Transverse colon (tissue), 4 donors: ENCODE data around the gene PLEKHA3. TPM values are rescaled to one million over a fixed set of nuclear protein-coding genes. Genes with fewer than 3 reads are reported as not detected.

ENCODE experiments used
- DNase-seq: peaks from one replicate; pipeline ENCODE4 v3.0.0-alpha.2; 2019
- H3K27ac ChIP-seq, 4 donors: fragments of 200-600 bp; sonication (generic); 2 replicates each; pipeline ENCODE4 v1.5.1; 2016 to 2018; ENCODE audit warnings: inconsistent platforms in 4 of 4
- H3K27me3 ChIP-seq: fragments of 200-600 bp; sonication (generic); 2 replicates; pipeline ENCODE4 v1.5.1; 2017; ENCODE audit warnings: inconsistent platforms
- H3K36me3 ChIP-seq, 4 donors: fragments of 200-600 bp; sonication (generic); 2 replicates each; pipeline ENCODE4 v1.5.1; 2017 to 2019; ENCODE audit warnings: inconsistent platforms in 4 of 4
- H3K4me1 ChIP-seq, 4 donors: fragments of 200-600 bp; sonication (generic); 2 replicates each; pipeline ENCODE4 v1.5.1; 2017 to 2020; ENCODE audit warnings: inconsistent platforms in 4 of 4
- H3K4me3 ChIP-seq, 4 donors: fragments of 200-600 bp; sonication (generic); 1 replicate in 1 of 4; 2 replicates in 3 of 4; pipeline versions ENCODE4 v1.5.1 to v1.6.1; 2017 to 2019; ENCODE audit warnings: inconsistent platforms in 4 of 4
- H3K9me3 ChIP-seq, 2 donors: fragments of 200-600 bp; sonication (generic); 2 replicates each; pipeline ENCODE4 v1.5.1; 2017 to 2019; ENCODE audit warnings: inconsistent platforms in 2 of 2
- EP300 ChIP-seq: sonication (generic); formaldehyde crosslinking; IDR thresholded peaks from one replicate; pipeline ENCODE4 v1.6.1; 2017; ENCODE audit warnings: antibody characterized with exemption, low read depth
- POLR2A ChIP-seq: fragments of 450-650 bp; IDR thresholded peaks from one replicate; pipeline ENCODE4 v1.6.1; 2016; ENCODE audit warnings: antibody characterized with exemption, mild to moderate bottlenecking, moderate library complexity
- POLR2AphosphoS5 ChIP-seq, 3 donors: sonication (generic); formaldehyde crosslinking; IDR thresholded peaks; one replicate each; pipeline ENCODE4 v1.6.1; 2016; ENCODE audit warnings: antibody characterized with exemption in 3 of 3
- WGBS, 2 donors: methylation state at CpG; one replicate each; pipeline ENCODE4 v1.1.5; 2018; ENCODE audit warnings: low coverage in 1 of 2; 5-methylcytosine and 5-hydroxymethylcytosine counted together
- in situ Hi-C, 4 donors: fragments of 200-750 bp; cut with MboI; loops; one replicate each; pipeline versions ENCODE4 v1.15.0 to v1.15.1; 2017; ENCODE audit warnings: low sequenced_read_pairs in 3 of 4, low pct_ligation_motif_present in 1 of 4, low pct_unique_long_range_greater_than_20kb in 1 of 4
- intact Hi-C: fragments of 100-400 bp; cut with DNase I; formaldehyde crosslinking; loops from one replicate; pipeline ENCODE4 v1.15.1; 2023; ENCODE audit warnings: low total_unique reads
- total RNA-seq, 4 donors: library from RNA; depleted of rRNA; stranded (reverse); fragments of >200 nt; gene quantifications; one replicate each; pipeline ENCODE4 v1.1.0, GENCODE V29; 2016
- TF ChIP-seq, protein P1 (sequence below), 5 experiments: fragments of 200-600 bp in 3 of 5; fragments of 450-650 bp in 2 of 5; sonication (generic) in 3 of 5; IDR thresholded peaks; 1 replicate in 2 of 5; 2 replicates in 3 of 5; pipeline ENCODE4 v1.5.1; 2016 to 2017; ENCODE audit warnings: antibody characterized with exemption in 5 of 5, inconsistent platforms in 3 of 5, mild to moderate bottlenecking in 2 of 5, moderate library complexity in 1 of 5

The PLEKHA3 gene
- total RNA-seq, 4 donors from 2014 or later: 8.2 to 83.2 (median 11.0) TPM

DNA sequence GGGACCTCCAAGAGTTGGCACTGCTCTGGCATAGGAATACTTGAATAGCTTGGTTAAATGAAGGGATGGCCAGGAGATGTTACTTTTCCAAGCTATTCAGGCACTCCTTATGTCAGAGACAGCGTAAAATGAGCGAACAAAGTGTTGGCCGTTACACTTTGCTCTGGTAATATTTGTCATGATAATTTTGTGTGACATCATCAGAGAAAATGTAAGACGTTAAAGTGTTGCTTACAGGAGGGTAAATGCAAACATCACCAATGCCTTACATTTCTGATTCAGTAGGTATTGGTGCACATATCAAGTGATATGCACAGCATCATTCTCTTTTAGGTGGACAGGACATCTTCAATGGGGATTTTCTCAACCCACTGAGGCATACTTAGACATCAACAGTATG lies 46.0 kb downstream of the PLEKHA3 start:
- H3K36me3 ChIP-seq: no peaks in the 10 kb centered on the region
- no peak for DNase-seq
- WGBS, 2 donors: 96 to 100% methylated on average over 1 to 4 of the region's 4 CpGs
- no peak overlapping the region for H3K4me3 ChIP-seq
- no peak overlapping the region for H3K27ac ChIP-seq
- H3K27me3 ChIP-seq: no peaks in the 10 kb centered on the region
- no peaks in the 10 kb centered on the region for H3K9me3 ChIP-seq
- intact Hi-C loops (no loop called here), in situ Hi-C loops (no loop called here)
- peaks cover 0 to 9% (median 7%) of the 10 kb centered on the region in 4 donors for H3K4me1 ChIP-seq
- TF ChIP-seq POLR2AphosphoS5 (IDR thresholded peaks at IDR 0.05): no peak
- TF ChIP-seq EP300: no peak
- no peak for TF ChIP-seq POLR2A
- TF ChIP-seq, protein P1, sequence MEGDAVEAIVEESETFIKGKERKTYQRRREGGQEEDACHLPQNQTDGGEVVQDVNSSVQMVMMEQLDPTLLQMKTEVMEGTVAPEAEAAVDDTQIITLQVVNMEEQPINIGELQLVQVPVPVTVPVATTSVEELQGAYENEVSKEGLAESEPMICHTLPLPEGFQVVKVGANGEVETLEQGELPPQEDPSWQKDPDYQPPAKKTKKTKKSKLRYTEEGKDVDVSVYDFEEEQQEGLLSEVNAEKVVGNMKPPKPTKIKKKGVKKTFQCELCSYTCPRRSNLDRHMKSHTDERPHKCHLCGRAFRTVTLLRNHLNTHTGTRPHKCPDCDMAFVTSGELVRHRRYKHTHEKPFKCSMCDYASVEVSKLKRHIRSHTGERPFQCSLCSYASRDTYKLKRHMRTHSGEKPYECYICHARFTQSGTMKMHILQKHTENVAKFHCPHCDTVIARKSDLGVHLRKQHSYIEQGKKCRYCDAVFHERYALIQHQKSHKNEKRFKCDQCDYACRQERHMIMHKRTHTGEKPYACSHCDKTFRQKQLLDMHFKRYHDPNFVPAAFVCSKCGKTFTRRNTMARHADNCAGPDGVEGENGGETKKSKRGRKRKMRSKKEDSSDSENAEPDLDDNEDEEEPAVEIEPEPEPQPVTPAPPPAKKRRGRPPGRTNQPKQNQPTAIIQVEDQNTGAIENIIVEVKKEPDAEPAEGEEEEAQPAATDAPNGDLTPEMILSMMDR (IDR thresholded peaks at IDR 0.05): no peak

DNA sequence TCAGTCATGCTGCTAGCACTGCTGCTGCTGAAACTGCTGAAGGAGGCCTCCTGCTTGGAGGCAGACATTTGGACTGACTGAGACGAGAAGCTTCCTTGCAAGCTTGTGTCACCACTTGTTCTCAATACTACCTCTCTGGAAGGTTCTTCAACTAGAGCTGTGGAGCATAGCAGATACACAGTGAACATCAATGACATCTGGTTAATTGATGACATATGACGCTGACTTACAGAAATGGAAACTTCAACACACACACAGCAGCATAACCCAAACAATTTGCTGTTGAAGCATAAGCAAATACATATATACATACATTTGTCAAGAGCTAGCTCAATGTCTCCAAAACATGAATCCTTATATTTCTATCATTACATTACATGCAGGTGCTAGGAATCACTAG lies 47.3 kb downstream of the PLEKHA3 start:
- no peak for DNase-seq
- H3K27ac ChIP-seq: no peak overlapping the region
- H3K4me1 ChIP-seq: peaks cover 0 to 7% (median 7%) of the 10 kb centered on the region in 4 donors
- no peak for TF ChIP-seq POLR2AphosphoS5 (IDR thresholded peaks at IDR 0.05)
- TF ChIP-seq EP300: no peak
- no peak for TF ChIP-seq POLR2A
- TF ChIP-seq, protein P1 (IDR thresholded peaks at IDR 0.05): no peak
- intact Hi-C loops: no loop called here
- H3K36me3 ChIP-seq: no peaks in the 10 kb centered on the region
- 78 to 100% methylated on average over 2 of the region's 2 CpGs for WGBS, 2 donors
- no peak overlapping the region for H3K4me3 ChIP-seq
- no peaks in the 10 kb centered on the region for H3K27me3 ChIP-seq
- no peaks in the 10 kb centered on the region for H3K9me3 ChIP-seq
- in situ Hi-C loops: no loop called here

DNA sequence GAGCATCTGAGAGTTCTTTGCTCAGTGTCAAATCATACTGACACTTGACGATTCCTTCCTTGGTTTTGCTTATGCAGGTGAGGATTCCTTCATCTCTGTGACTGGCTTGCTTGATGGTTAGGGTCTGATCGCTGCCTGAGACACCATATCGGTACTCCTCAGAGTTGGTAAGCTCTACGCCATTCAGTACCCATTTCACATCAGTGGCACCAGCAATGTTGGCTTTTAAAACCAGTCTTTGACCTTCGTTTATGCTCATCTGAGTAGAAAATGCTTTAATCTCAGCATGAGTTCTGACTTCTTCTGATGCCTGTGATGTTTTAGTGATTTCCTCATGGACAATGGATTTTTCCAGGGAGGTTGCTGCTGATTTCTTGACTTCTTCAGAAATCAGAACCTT lies 48.4 kb downstream of the PLEKHA3 start:
- Histone ChIP-seq H3K36me3 (no peaks in the 10 kb centered on the region), H3K4me1 (peaks cover 0 to 7% (median 7%) of the 10 kb centered on the region in 4 donors), H3K27me3 (no peaks in the 10 kb centered on the region), H3K27ac (no peak overlapping the region), H3K9me3 (no peaks in the 10 kb centered on the region), H3K4me3 (no peak overlapping the region)
- no peak for DNase-seq
- TF ChIP-seq POLR2A (no peak), EP300 (no peak), POLR2AphosphoS5 (IDR thresholded peaks at IDR 0.05) (no peak)
- TF ChIP-seq, protein P1 (IDR thresholded peaks at IDR 0.05): no peak
- WGBS, 2 donors: 93 to 95% methylated on average over 4 to 5 of the region's 5 CpGs
- in situ Hi-C loops: no loop called here
- intact Hi-C loops: no loop called here

DNA sequence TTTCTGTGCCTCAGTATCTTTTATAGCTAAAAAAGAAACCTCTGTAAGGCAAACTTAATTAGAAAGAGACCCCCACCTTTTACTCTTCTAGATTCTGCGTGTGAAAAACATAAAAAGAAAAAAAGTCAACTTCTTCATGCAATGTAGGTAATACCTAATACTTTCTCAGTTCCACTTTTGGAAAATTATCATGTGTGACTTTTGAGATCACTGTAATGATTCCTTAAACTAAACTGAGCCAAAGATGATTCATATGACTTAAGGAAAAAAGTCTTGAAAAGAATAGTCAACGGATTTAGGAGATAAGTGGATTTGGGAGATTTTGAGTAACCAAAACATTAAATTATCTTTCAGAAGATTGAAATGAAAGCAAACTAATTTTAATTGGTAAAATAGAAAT lies 48.9 kb downstream of the PLEKHA3 start:
- in situ Hi-C loops: no loop called here
- H3K9me3 ChIP-seq: no peaks in the 10 kb centered on the region
- H3K4me1 ChIP-seq: peaks cover 0 to 4% (median 4%) of the 10 kb centered on the region in 4 donors
- 84 to 86% methylated on average over 2 of the region's 2 CpGs for WGBS, 2 donors
- no peak for DNase-seq
- no peaks in the 10 kb centered on the region for H3K27me3 ChIP-seq
- H3K36me3 ChIP-seq: peaks cover 0 to 3% (median 0%) of the 10 kb centered on the region in 4 donors
- intact Hi-C loops: no loop called here
- H3K4me3 ChIP-seq: no peak overlapping the region
- H3K27ac ChIP-seq: no peak overlapping the region
- TF ChIP-seq POLR2AphosphoS5 (IDR thresholded peaks at IDR 0.05): no peak
- TF ChIP-seq, protein P1 (IDR thresholded peaks at IDR 0.05): no peak
- no peak for TF ChIP-seq EP300
- no peak for TF ChIP-seq POLR2A
